ENCODE results near the gene BCO2. TPM values are rescaled to one million over a fixed set of nuclear protein-coding genes. Genes with fewer than 3 reads are reported as not detected.
"Not testable (repeated sequence)": the region's sequence is repeated elsewhere in the genome, so short reads cannot be mapped to it uniquely, and the experiment has no call there.

Gene BCO2
- total RNA-seq, 2 donors from 2014 or later: 1.1 to 1.3 TPM

DNA sequence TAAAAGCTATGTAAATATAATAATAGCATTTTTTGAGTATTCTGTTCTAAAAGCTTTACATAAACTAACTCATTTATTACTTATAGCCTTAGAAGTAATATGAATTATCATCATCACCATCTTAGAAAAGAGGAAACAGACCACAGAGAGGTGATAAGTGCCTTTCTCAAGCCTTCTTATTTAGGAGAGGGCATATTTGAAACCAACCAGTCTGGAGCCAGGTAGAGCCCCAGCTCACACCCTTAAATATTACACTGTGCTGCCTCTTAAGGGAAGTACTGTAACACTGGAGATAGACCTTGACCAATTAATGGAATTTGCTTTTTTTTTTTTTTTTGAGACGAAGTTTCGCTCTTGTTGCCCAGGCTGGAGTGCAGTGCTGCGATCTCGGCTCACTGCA is 2.3 kb downstream of the BCO2 start:
- Mint-ChIP-seq H3K4me1 (ENCODE audit: low read depth) (peaks cover 13% of the 10 kb centered on the region), H3K36me3 (ENCODE audit: insufficient read depth in 2 of 2) (no peaks in the 10 kb centered on the region), H3K27ac (no peak overlapping the region), H3K9me3 (no peaks in the 10 kb centered on the region), H3K4me3 (no peak overlapping the region), H3K27me3 (ENCODE audit: low read depth) (peaks cover 60% of the 10 kb centered on the region)
- no peak for ATAC-seq (replicated peaks in 1 of 2)
- DNase-seq: no peak

DNA sequence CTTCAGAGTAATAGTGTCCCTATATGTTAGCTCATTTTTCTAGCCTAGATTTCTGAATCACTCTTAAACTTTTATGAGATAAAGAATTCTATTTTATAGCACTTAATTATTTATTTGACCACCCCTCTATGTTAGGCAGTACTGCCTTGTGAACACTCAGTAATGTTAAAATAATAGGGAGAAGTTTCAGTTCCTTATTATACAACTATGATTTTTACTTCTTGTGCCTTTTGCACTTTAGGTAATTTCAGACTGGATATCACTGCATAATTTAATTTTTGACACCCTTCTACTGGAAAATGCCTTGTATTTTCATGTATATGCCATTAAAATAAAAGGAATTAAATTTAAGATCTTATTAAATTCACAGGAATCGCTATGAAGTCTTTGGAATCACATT is 3.1 kb downstream of the BCO2 start:
- H3K9me3 Mint-ChIP-seq: no peaks in the 10 kb centered on the region
- H3K4me1 Mint-ChIP-seq (ENCODE audit: low read depth): peaks cover 13% of the 10 kb centered on the region
- H3K36me3 Mint-ChIP-seq (ENCODE audit: insufficient read depth in 2 of 2): no peaks in the 10 kb centered on the region
- DNase-seq: no peak
- H3K4me3 Mint-ChIP-seq: no peak overlapping the region
- H3K27me3 Mint-ChIP-seq (ENCODE audit: low read depth): peaks cover 60% of the 10 kb centered on the region
- H3K27ac Mint-ChIP-seq: no peak overlapping the region
- ATAC-seq (replicated peaks in 1 of 2): no peak

GRCh38 chr11:112178936-112179335 is 3.6 kb downstream of the BCO2 start:
- peaks cover 60% of the 10 kb centered on the region for H3K27me3 Mint-ChIP-seq (ENCODE audit: low read depth)
- DNase-seq (no peak), ATAC-seq (replicated peaks in 1 of 2) (no peak)
- no peaks in the 10 kb centered on the region for H3K9me3 Mint-ChIP-seq
- no peak overlapping the region for H3K4me3 Mint-ChIP-seq
- peaks cover 13% of the 10 kb centered on the region for H3K4me1 Mint-ChIP-seq (ENCODE audit: low read depth)
- H3K27ac Mint-ChIP-seq: no peak overlapping the region
- no peaks in the 10 kb centered on the region for H3K36me3 Mint-ChIP-seq (ENCODE audit: insufficient read depth in 2 of 2)

DNA sequence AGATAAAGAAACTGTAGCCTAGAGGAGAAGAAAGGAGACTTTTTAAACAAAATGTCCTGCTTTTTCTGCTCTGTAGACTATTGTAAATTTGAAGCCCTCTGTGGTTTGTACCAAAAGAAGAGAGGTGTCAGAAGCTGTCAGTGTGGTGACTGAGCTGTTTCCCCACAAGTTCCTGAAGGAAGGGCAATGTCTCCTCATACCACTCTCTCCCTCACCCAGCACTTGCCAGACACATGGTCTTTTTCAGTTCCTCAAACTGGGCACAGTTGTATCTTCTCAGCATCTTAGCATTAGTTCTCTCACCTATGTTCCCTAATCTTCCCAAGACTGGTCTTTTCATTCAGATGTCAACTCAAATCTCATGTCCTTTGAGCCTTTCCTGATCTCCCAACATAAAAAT is 4.3 kb downstream of the BCO2 start:
- no peaks in the 10 kb centered on the region for H3K36me3 Mint-ChIP-seq (ENCODE audit: insufficient read depth in 2 of 2)
- H3K4me3 Mint-ChIP-seq: no peak overlapping the region
- H3K27me3 Mint-ChIP-seq (ENCODE audit: low read depth): peaks cover 57% of the 10 kb centered on the region
- no peak for DNase-seq
- no peak for ATAC-seq (replicated peaks in 1 of 2)
- no peak overlapping the region for H3K27ac Mint-ChIP-seq
- peaks cover 11% of the 10 kb centered on the region for H3K4me1 Mint-ChIP-seq (ENCODE audit: low read depth)
- H3K9me3 Mint-ChIP-seq: no peaks in the 10 kb centered on the region

GRCh38 chr11:112182867-112183266 is 7.6 kb downstream of the BCO2 start:
- H3K27ac Mint-ChIP-seq: no peak overlapping the region
- no peak for ATAC-seq (replicated peaks in 1 of 2)
- H3K27me3 Mint-ChIP-seq (ENCODE audit: low read depth): peaks cover 30% of the 10 kb centered on the region
- no peaks in the 10 kb centered on the region for H3K9me3 Mint-ChIP-seq
- H3K4me3 Mint-ChIP-seq: no peak overlapping the region
- no peaks in the 10 kb centered on the region for H3K36me3 Mint-ChIP-seq (ENCODE audit: insufficient read depth in 2 of 2)
- no peak for DNase-seq
- no peaks in the 10 kb centered on the region for H3K4me1 Mint-ChIP-seq (ENCODE audit: low read depth)

- Mint-ChIP-seq H3K27me3 (ENCODE audit: low read depth) (peaks cover 12% of the 10 kb centered on the region), H3K4me3 (no peak overlapping the region), H3K9me3 (no peaks in the 10 kb centered on the region), H3K27ac (no peak overlapping the region), H3K4me1 (ENCODE audit: low read depth) (no peaks in the 10 kb centered on the region), H3K36me3 (ENCODE audit: insufficient read depth in 2 of 2) (no peaks in the 10 kb centered on the region)
- no peak for DNase-seq
- ATAC-seq (replicated peaks in 1 of 2): no peak
Observed at GRCh38 chr11:112185883-112186282, 10.6 kb downstream of the BCO2 start.

- ATAC-seq (replicated peaks in 1 of 2) (no peak), DNase-seq (no peak)
- no peak overlapping the region for H3K27ac Mint-ChIP-seq
- no peaks in the 10 kb centered on the region for H3K4me1 Mint-ChIP-seq (ENCODE audit: low read depth)
- H3K27me3 Mint-ChIP-seq (ENCODE audit: low read depth): peaks cover 11% of the 10 kb centered on the region
- no peaks in the 10 kb centered on the region for H3K36me3 Mint-ChIP-seq (ENCODE audit: insufficient read depth in 2 of 2)
- no peaks in the 10 kb centered on the region for H3K9me3 Mint-ChIP-seq
- no peak overlapping the region for H3K4me3 Mint-ChIP-seq
Observed at GRCh38 chr11:112186304-112186703, 11.0 kb downstream of the BCO2 start.

GRCh38 chr11:112195113-112195512 is 19.8 kb downstream of the BCO2 start:
- ATAC-seq (replicated peaks in 1 of 2); DNase-seq; H3K27me3 Mint-ChIP-seq (ENCODE audit: low read depth); H3K4me3 Mint-ChIP-seq; H3K27ac Mint-ChIP-seq; H3K9me3 Mint-ChIP-seq; H3K4me1 Mint-ChIP-seq (ENCODE audit: low read depth); H3K36me3 Mint-ChIP-seq (ENCODE audit: insufficient read depth in 2 of 2): not testable (repeated sequence)

DNA sequence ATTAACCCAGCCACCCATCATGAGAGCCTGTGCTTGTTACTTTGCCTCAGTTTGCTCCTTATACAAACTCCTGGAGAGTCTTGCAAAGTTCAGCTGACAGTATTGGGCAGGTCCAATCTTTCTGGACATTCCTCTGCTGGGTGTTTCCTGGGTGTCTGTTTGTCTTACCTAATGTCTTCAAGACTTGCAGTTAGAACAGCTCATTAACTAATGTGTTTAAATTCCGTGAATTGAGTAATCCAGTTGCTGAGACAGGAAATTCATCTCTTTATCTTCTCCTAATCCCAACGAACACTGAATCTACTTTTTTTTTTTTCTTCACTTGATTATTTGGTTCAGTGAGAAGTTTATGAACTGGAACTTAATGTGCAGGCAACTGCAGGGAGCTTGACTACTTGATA is 20.6 kb downstream of the BCO2 start:
- Mint-ChIP-seq H3K4me3 (no peak overlapping the region), H3K36me3 (ENCODE audit: insufficient read depth in 2 of 2) (no peaks in the 10 kb centered on the region), H3K9me3 (no peaks in the 10 kb centered on the region), H3K27me3 (ENCODE audit: low read depth) (no peaks in the 10 kb centered on the region), H3K4me1 (ENCODE audit: low read depth) (no peaks in the 10 kb centered on the region), H3K27ac (no peak overlapping the region)
- DNase-seq (no peak), ATAC-seq (replicated peaks in 1 of 2) (no peak)

GRCh38 chr11:112196519-112197087 is 21.3 kb downstream of the BCO2 start:
- Mint-ChIP-seq H3K27me3 (ENCODE audit: low read depth) (no peaks in the 10 kb centered on the region), H3K27ac (no peak overlapping the region), H3K4me3 (no peak overlapping the region), H3K9me3 (no peaks in the 10 kb centered on the region), H3K36me3 (ENCODE audit: insufficient read depth in 2 of 2) (no peaks in the 10 kb centered on the region), H3K4me1 (ENCODE audit: low read depth) (no peaks in the 10 kb centered on the region)
- no peak for ATAC-seq (replicated peaks in 1 of 2)
- no peak for DNase-seq

- not testable (repeated sequence) for H3K27me3 Mint-ChIP-seq (ENCODE audit: low read depth); DNase-seq; ATAC-seq (replicated peaks in 1 of 2); H3K36me3 Mint-ChIP-seq (ENCODE audit: insufficient read depth in 2 of 2); H3K4me3 Mint-ChIP-seq; H3K4me1 Mint-ChIP-seq (ENCODE audit: low read depth); H3K9me3 Mint-ChIP-seq; H3K27ac Mint-ChIP-seq
Observed at GRCh38 chr11:112199101-112199500, 23.8 kb downstream of the BCO2 start.

- H3K4me3 Mint-ChIP-seq: no peak overlapping the region
- no peaks in the 10 kb centered on the region for H3K27me3 Mint-ChIP-seq (ENCODE audit: low read depth)
- no peaks in the 10 kb centered on the region for H3K4me1 Mint-ChIP-seq (ENCODE audit: low read depth)
- no peaks in the 10 kb centered on the region for H3K9me3 Mint-ChIP-seq
- H3K36me3 Mint-ChIP-seq (ENCODE audit: insufficient read depth in 2 of 2): no peaks in the 10 kb centered on the region
- ATAC-seq (replicated peaks in 1 of 2): no peak
- no peak overlapping the region for H3K27ac Mint-ChIP-seq
- no peak for DNase-seq
Observed at GRCh38 chr11:112200252-112200651, 24.9 kb downstream of the BCO2 start.

DNA sequence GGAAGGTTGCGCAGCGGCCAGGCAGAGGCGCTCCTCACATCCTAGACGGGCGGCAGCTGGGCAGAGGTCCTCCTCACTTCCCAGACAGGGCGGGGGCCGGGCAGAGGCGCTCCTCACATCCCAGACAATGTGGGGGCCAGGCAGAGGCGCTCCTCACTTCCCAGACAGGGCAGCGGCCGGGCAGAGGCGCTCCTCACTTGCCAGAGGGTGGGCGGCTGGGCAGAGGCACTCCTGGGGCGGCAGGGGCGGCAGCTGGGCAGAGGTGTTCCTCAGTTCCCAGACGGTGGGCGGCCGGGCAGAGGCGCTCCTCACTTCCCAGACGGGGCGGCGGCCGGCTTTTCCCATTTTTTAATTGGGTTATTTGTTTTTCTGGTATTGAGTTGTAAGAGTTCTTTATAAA is 30.8 kb downstream of the BCO2 start:
- ATAC-seq (replicated peaks in 1 of 2) (no peak), DNase-seq (no peak)
- Mint-ChIP-seq H3K27ac (no peak overlapping the region), H3K36me3 (ENCODE audit: insufficient read depth in 2 of 2) (no peaks in the 10 kb centered on the region), H3K4me3 (no peak overlapping the region), H3K4me1 (ENCODE audit: low read depth) (no peaks in the 10 kb centered on the region), H3K9me3 (no peaks in the 10 kb centered on the region), H3K27me3 (ENCODE audit: low read depth) (no peaks in the 10 kb centered on the region)

DNA sequence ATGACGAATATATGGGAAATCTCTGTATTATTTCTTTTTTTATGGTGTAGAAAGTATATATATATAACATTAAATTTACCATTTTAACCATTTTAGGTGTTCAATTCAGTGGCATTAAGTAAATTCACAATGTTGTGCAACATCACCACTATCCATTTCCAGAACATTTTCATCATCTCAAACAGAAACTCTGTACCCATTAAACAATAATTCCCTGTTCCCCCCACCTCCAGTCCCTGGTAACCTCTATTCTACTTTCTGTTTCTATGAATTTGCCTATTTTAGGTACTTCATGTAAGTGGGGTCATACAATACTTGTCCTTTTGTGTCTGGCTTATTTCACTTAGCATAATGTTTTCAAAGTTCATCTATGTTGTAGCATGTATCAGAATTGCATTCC is 35.6 kb downstream of the BCO2 start:
- H3K27me3 Mint-ChIP-seq (ENCODE audit: low read depth): no peaks in the 10 kb centered on the region
- no peak overlapping the region for H3K4me3 Mint-ChIP-seq
- no peaks in the 10 kb centered on the region for H3K36me3 Mint-ChIP-seq (ENCODE audit: insufficient read depth in 2 of 2)
- no peak overlapping the region for H3K27ac Mint-ChIP-seq
- DNase-seq: no peak
- no peak for ATAC-seq (replicated peaks in 1 of 2)
- no peaks in the 10 kb centered on the region for H3K4me1 Mint-ChIP-seq (ENCODE audit: low read depth)
- H3K9me3 Mint-ChIP-seq: no peaks in the 10 kb centered on the region
